Stimulated activated naive B cell treated with anti-CD40 and anti-IgM and Interleukin-4, amounts not matched to agents 10 μg/mL and 1 μg/mL and 100 μg/mL, for 72 hours (primary cell): ENCODE measurements around the gene ADGRG7.
A peak's percentile ranks its signal among the peaks of the same experiment; 100 is the strongest.

Source experiments
- ATAC-seq, 2 donors: fragments of 150-1000 bp; cut with Tn5 transposase; replicated peaks; 2 replicates each; pipeline ENCODE4 v1.10.0; 2021; ENCODE audit warnings: moderate library complexity in 1 of 2
- DNase-seq: peaks from one replicate; pipeline ENCODE4 v3.0.0; 2021
- H3K27ac Mint-ChIP-seq: one replicate; pipeline ENCODE4 v1.8.0; 2022; ENCODE audit warnings: mild to moderate bottlenecking, mixed read lengths
- H3K27me3 Mint-ChIP-seq, 2 donors: one replicate each; pipeline ENCODE4 v1.8.0; 2022; ENCODE audit warnings: mixed read lengths in 2 of 2
- H3K36me3 Mint-ChIP-seq, 2 donors: one replicate each; pipeline ENCODE4 v1.8.0; 2022; ENCODE audit warnings: mixed read lengths in 2 of 2, mild to moderate bottlenecking in 1 of 2
- H3K4me1 Mint-ChIP-seq, 2 donors: one replicate each; pipeline ENCODE4 v1.8.0; 2022; ENCODE audit warnings: mixed read lengths in 2 of 2, mild to moderate bottlenecking in 1 of 2
- H3K4me3 Mint-ChIP-seq, 2 donors: one replicate each; pipeline ENCODE4 v1.8.0; 2022; ENCODE audit warnings: mild to moderate bottlenecking in 2 of 2, mixed read lengths in 2 of 2, moderate library complexity in 1 of 2
- H3K9me3 Mint-ChIP-seq, 2 donors: one replicate each; pipeline ENCODE4 v1.8.0; 2022; ENCODE audit warnings: mixed read lengths in 2 of 2, mild to moderate bottlenecking in 1 of 2

Gene ADGRG7

GRCh38 chr3:100584101-100584660, 25.2 kb upstream of the ADGRG7 start:
- Mint-ChIP-seq H3K4me1 (no peaks in the 10 kb centered on the region), H3K27me3 (peaks cover 0 to 10% of the 10 kb centered on the region in 2 donors), H3K27ac (no peak overlapping the region), H3K4me3 (no peak overlapping the region), H3K9me3 (peaks cover 0 to 1% of the 10 kb centered on the region in 2 donors), H3K36me3 (no peaks in the 10 kb centered on the region)
- ATAC-seq (no peak), DNase-seq (no peak)

GRCh38 chr3:100586832-100587231, 22.6 kb upstream of the ADGRG7 start:
- peaks cover 5% of the 10 kb centered on the region in 2 donors for H3K4me1 Mint-ChIP-seq
- H3K36me3 Mint-ChIP-seq: no peaks in the 10 kb centered on the region
- H3K27me3 Mint-ChIP-seq: peaks cover 0 to 4% of the 10 kb centered on the region in 2 donors
- ATAC-seq (no peak), DNase-seq (no peak)
- no peak overlapping the region for H3K27ac Mint-ChIP-seq
- no peak overlapping the region for H3K4me3 Mint-ChIP-seq
- peaks cover 0 to 1% of the 10 kb centered on the region in 2 donors for H3K9me3 Mint-ChIP-seq

- Mint-ChIP-seq H3K9me3 (peaks cover 0 to 1% of the 10 kb centered on the region in 2 donors), H3K4me3 (no peak overlapping the region), H3K27ac (no peak overlapping the region), H3K27me3 (no peaks in the 10 kb centered on the region), H3K4me1 (peaks cover 5% of the 10 kb centered on the region in 2 donors), H3K36me3 (no peaks in the 10 kb centered on the region)
- DNase-seq (no peak), ATAC-seq (no peak)
These were observed 21.1 kb upstream of the ADGRG7 start for GRCh38 chr3:100588251-100588650.

- peak; percentile 73 to 76 for ATAC-seq
- Mint-ChIP-seq H3K27ac (no peak overlapping the region), H3K27me3 (no peaks in the 10 kb centered on the region), H3K4me1 (peaks cover 5% of the 10 kb centered on the region in 2 donors), H3K36me3 (no peaks in the 10 kb centered on the region), H3K9me3 (peaks cover 0 to 1% of the 10 kb centered on the region in 2 donors), H3K4me3 (peak overlapping the region; percentile 18 to 51)
- peak; percentile 26 for DNase-seq
These were observed 19.1 kb upstream of the ADGRG7 start for GRCh38 chr3:100590114-100590839.

GRCh38 chr3:100590840-100591147, 18.6 kb upstream of the ADGRG7 start:
- ATAC-seq (no peak), DNase-seq (no peak)
- no peak overlapping the region for H3K4me3 Mint-ChIP-seq
- H3K36me3 Mint-ChIP-seq: no peaks in the 10 kb centered on the region
- H3K9me3 Mint-ChIP-seq: peaks cover 0 to under 1% of the 10 kb centered on the region in 2 donors
- H3K4me1 Mint-ChIP-seq: peaks cover 5% of the 10 kb centered on the region in 2 donors
- no peak overlapping the region for H3K27ac Mint-ChIP-seq
- peaks cover 0 to 4% of the 10 kb centered on the region in 2 donors for H3K27me3 Mint-ChIP-seq

- H3K4me3 Mint-ChIP-seq: no peak overlapping the region
- H3K36me3 Mint-ChIP-seq: no peaks in the 10 kb centered on the region
- DNase-seq: no peak
- H3K9me3 Mint-ChIP-seq: no peaks in the 10 kb centered on the region
- no peak overlapping the region for H3K27ac Mint-ChIP-seq
- no peak for ATAC-seq
- peaks cover 5% of the 10 kb centered on the region in 2 donors for H3K4me1 Mint-ChIP-seq
- H3K27me3 Mint-ChIP-seq: peaks cover 0 to 4% of the 10 kb centered on the region in 2 donors
These were observed 18.0 kb upstream of the ADGRG7 start for GRCh38 chr3:100591411-100591810.

- Mint-ChIP-seq H3K9me3 (peaks cover 11% of the 10 kb centered on the region in 2 donors), H3K27ac (peak overlapping the region; percentile 63), H3K4me3 (no peak overlapping the region), H3K4me1 (peaks cover 12 to 21% of the 10 kb centered on the region in 2 donors), H3K36me3 (peaks cover 5 to 11% of the 10 kb centered on the region in 2 donors), H3K27me3 (peaks cover 26 to 29% of the 10 kb centered on the region in 2 donors)
- ATAC-seq (peak in 1 of 2 donors; percentile 44), DNase-seq (peak; percentile 20)
These were observed 9.0 kb upstream of the ADGRG7 start for GRCh38 chr3:100600181-100601042.

GRCh38 chr3:100602506-100603444, 6.6 kb upstream of the ADGRG7 start:
- H3K36me3 Mint-ChIP-seq: peaks cover 5 to 11% of the 10 kb centered on the region in 2 donors
- ATAC-seq (peak; percentile 71 to 74), DNase-seq (no peak)
- peaks cover 11% of the 10 kb centered on the region in 2 donors for H3K9me3 Mint-ChIP-seq
- H3K4me1 Mint-ChIP-seq: peaks cover 18 to 32% of the 10 kb centered on the region in 2 donors
- H3K4me3 Mint-ChIP-seq: peak overlapping the region; percentile 66 to 71
- H3K27ac Mint-ChIP-seq: peak overlapping the region; percentile 45
- H3K27me3 Mint-ChIP-seq: peaks cover 18 to 23% of the 10 kb centered on the region in 2 donors

GRCh38 chr3:100603469-100603868, 5.9 kb upstream of the ADGRG7 start:
- peaks cover 5 to 11% of the 10 kb centered on the region in 2 donors for H3K36me3 Mint-ChIP-seq
- peaks cover 18 to 39% of the 10 kb centered on the region in 2 donors for H3K4me1 Mint-ChIP-seq
- DNase-seq (no peak), ATAC-seq (peak; percentile 54 to 62)
- peaks cover 11% of the 10 kb centered on the region in 2 donors for H3K9me3 Mint-ChIP-seq
- H3K27ac Mint-ChIP-seq: peak overlapping the region; percentile 38
- H3K4me3 Mint-ChIP-seq: peak overlapping the region; percentile 66 to 71
- peaks cover 14 to 20% of the 10 kb centered on the region in 2 donors for H3K27me3 Mint-ChIP-seq

- no peak for ATAC-seq
- no peaks in the 10 kb centered on the region for H3K36me3 Mint-ChIP-seq
- H3K4me1 Mint-ChIP-seq: peaks cover 14 to 35% of the 10 kb centered on the region in 2 donors
- peaks cover 3 to 10% of the 10 kb centered on the region in 2 donors for H3K27me3 Mint-ChIP-seq
- no peak overlapping the region for H3K4me3 Mint-ChIP-seq
- H3K27ac Mint-ChIP-seq: no peak overlapping the region
- no peak for DNase-seq
- peaks cover 0 to under 1% of the 10 kb centered on the region in 2 donors for H3K9me3 Mint-ChIP-seq
These were observed 4.0 kb upstream of the ADGRG7 start for GRCh38 chr3:100605358-100605757.

GRCh38 chr3:100606894-100607512, 2.4 kb upstream of the ADGRG7 start:
- Mint-ChIP-seq H3K9me3 (no peaks in the 10 kb centered on the region), H3K4me3 (no peak overlapping the region), H3K27ac (no peak overlapping the region), H3K27me3 (peaks cover 12 to 18% of the 10 kb centered on the region in 2 donors), H3K36me3 (no peaks in the 10 kb centered on the region), H3K4me1 (peaks cover 12 to 32% of the 10 kb centered on the region in 2 donors)
- peak; percentile 82 for ATAC-seq
- no peak for DNase-seq

- H3K27me3 Mint-ChIP-seq: peaks cover 18 to 23% of the 10 kb centered on the region in 2 donors
- H3K4me1 Mint-ChIP-seq: peaks cover 6 to 18% of the 10 kb centered on the region in 2 donors
- no peak for ATAC-seq
- no peaks in the 10 kb centered on the region for H3K9me3 Mint-ChIP-seq
- H3K36me3 Mint-ChIP-seq: no peaks in the 10 kb centered on the region
- H3K4me3 Mint-ChIP-seq: no peak overlapping the region
- no peak for DNase-seq
- H3K27ac Mint-ChIP-seq: no peak overlapping the region
These were observed 562 bp downstream of the ADGRG7 start for GRCh38 chr3:100609963-100610362.

- DNase-seq (no peak), ATAC-seq (no peak)
- H3K4me1 Mint-ChIP-seq: peaks cover 6 to 18% of the 10 kb centered on the region in 2 donors
- no peaks in the 10 kb centered on the region for H3K9me3 Mint-ChIP-seq
- H3K4me3 Mint-ChIP-seq: no peak overlapping the region
- H3K36me3 Mint-ChIP-seq: no peaks in the 10 kb centered on the region
- H3K27me3 Mint-ChIP-seq: peaks cover 18 to 23% of the 10 kb centered on the region in 2 donors
- H3K27ac Mint-ChIP-seq: no peak overlapping the region
These were observed 1.8 kb downstream of the ADGRG7 start for GRCh38 chr3:100611221-100611620.
